Bone marrow (tissue), 2 donors: Measurements from ENCODE around the gene NFU1.

Experiments used
- DNase-seq, 2 donors: peaks; one replicate each; lab custom pipeline; 2025; lab: John Stamatoyannopoulos, UW

Gene NFU1

DNA sequence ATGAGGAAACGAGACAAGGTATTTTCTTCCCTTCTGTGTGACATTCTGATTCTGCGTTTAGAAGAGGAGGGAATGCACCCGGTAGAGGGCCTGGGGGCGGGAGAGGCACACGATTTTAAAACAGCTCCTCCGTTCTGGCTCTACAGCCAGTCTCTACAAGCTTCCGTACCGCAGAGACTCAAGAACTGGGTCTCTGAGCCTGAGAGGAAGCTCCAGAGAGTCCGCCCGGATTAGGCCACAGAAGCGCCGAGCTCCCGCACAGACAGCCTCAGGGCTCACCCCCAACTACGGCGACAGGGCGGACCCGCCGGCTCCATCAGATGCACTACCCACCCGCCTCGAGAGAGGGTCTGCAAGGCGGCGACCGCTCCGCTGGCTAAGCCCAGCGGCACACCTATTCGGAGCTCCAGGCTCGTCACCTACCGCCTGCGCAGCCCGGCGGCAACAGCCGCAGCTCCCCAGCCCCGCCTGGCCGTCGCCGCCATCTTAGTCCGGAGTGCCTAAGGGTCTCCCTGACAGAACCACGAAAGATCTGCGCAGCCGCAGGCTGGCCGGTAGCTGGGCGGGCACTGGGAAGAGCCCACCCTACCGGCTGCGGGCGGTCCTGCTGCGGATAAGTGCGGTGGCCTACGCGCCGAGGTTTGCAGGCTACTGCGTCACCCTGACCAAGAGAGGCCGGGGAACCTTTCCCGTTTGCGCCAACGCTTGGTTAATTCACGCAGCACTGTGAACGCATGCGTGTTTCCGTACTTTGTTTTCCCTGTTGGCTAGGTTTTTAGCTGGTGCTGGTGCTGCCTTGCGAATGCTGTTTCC, at the start of gene NFU1:
Gene NFU1 (minus strand): TSS at position 498 of the 813 bp plus-strand sequence. CDS start 13 bp downstream, at position 485.
- peak; percentile 91 to 92 for DNase-seq

DNA sequence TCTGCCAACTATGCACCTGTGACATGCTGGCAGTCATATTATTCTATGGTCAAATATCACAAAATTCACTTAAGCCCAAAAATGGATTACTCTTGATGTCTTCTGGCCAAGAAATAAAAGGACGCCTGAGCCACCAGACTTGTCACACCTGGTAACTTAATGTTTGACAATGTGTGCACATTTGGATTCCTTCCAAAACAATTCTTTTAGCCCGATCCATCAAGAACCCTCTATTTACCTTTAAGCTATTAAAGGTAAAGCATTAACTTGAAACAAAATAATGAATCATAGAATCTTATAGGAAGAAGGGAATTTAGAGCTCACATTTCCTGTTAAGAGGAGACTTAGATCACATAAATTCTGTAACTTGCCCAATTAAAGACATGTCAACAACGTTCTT, 46.5 kb upstream of the NFU1 start:
- no peak for DNase-seq

DNA sequence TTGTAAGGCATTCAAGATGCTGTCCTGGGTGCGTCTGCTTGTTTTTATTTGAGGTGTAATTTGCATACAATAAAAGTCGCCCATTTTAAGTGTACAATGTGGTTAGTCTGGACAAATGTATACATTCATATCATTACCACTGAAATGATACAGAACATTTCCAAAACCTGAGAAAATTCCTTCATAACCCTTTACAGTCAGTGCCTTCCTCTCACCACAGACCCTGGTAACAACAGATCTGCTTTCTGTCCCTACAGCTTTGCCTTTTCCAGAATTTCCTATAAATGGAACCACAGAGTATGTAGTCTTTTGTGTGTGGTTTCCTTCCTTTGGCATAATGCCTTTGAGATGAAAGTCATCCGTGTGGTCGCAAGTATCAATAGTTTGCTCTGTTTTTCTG, 45.8 kb upstream of the NFU1 start:
- DNase-seq = no peak

DNA sequence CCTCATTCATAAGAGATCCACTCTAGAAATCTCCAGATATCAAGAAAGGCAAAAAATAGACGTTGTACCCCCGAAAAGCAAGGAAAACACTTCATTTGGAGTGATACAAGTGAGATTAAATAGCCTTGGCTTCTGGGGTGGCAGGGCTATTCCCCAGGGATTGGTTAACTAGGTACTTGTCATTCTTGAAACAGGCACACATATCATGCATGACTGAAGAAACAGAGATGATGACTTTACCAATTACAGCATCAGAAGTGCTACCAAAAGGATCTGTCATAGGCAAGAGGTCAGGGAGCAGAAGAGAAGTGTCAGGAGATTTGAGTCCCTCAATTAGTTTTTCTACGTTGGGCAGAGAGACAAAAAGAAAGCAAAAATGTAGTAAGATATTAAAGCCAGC, 45.2 kb upstream of the NFU1 start:
- no peak for DNase-seq

DNA sequence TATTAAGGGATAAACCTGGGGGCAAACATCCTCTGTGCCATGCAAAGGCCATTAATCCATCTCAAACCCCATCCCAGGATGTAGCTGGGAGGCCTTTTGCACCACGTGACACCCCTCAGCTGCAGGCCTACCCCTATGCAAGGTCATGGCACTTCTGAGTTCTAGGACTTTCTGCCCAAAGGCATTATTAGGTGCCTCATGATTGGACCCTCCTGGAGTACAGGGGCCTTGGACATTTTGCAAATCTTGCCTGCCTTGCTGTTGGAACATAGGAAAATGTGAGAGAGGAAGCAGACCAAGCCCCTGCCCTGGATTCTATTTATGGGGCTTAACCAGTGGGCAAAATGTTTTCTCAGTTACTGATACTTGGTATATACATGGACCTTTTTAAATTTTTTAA, 44.2 kb upstream of the NFU1 start:
- DNase-seq = no peak

DNA sequence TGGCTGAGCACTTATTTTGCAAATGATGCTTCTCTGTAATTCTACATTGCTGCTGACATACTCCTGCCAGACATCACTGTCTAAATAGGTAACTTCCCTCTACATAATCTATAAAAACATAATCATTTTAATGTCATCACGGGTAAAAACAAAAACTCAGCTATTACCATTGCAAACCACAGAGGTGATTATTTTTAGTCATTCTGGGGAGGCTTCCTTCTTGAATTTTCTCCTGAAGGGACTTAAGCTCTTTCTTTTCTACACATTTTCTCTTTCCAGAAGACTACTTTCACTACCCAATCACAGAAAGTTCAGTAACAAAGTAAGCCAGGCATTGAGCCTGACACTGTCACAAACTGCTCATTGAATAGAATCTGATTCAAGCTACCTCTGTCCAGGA, 40.4 kb upstream of the NFU1 start:
- DNase-seq = no peak

DNA sequence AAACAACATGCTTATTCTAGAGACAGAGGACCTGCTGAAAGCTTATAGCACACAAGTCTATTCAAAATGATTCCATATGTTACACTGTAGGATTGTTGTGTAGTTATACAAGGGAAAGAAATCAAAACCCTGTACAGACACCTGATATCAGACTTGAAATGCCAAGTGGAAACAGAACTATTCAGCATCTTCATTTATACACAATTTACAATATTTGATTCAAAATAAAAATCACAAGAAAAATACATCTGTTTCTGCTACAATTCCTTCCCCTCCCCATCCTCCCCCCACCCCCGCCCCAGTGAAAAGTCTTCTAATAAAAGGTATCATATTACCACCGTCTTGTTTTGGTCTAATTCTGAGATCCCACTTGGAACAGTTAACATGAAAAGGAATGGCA, 37.5 kb upstream of the NFU1 start:
- no peak for DNase-seq

DNA sequence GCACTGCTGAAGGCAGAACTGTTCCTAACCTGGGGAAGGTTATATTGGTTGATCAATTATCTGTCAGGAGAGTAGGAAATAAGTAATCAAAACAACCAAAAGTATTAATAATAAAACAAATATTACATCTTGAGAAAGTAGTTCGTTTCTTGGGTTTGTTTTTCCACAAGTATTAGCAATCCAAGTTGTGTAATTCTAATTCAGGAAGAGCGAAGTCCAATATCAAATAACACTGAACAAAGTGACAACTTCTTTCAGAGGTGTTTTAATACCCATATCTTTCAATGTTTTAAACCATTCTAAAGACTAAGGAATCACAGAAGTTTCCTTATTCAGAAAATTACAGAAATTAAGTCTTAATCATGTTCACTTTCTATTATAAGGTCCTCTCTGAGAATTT, 34.6 kb upstream of the NFU1 start:
- DNase-seq = no peak

DNA sequence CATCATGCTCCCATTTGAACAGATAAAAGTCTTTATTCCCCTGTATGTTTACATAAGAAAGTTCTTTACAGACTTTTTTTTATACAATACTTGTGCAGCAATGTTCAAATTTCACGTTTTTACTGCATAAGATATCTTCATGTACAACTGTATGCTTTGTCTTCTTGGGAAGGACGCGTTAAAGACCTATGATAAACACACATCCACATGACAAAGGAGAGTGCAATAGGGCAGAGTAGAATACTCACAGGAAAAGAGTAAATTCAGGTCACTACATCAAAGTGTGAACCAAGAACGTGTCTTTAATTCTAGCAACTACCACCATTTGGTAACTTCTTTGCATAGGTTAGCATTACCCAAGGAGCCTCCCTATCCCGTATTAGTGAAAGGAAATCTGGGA, 33.7 kb upstream of the NFU1 start:
- DNase-seq = no peak

DNA sequence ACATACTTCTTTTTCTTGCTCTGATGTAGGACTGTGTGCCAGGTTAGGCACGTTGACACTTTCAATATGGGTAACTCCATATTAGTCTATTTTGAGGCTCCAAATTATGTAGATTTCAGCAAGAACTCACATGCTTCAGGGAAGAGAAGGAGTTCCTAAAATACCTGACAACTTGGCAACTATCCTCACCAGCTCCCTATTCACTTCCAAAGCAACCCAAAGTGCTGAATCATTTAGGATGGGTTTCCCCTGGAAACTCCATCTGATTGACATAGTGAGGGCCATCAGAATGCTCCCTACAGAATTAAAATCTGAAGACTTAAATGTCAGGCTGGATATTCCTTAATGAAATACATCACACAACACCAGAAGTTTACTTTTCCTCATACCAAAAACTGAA, 32.5 kb upstream of the NFU1 start:
- DNase-seq = no peak

DNA sequence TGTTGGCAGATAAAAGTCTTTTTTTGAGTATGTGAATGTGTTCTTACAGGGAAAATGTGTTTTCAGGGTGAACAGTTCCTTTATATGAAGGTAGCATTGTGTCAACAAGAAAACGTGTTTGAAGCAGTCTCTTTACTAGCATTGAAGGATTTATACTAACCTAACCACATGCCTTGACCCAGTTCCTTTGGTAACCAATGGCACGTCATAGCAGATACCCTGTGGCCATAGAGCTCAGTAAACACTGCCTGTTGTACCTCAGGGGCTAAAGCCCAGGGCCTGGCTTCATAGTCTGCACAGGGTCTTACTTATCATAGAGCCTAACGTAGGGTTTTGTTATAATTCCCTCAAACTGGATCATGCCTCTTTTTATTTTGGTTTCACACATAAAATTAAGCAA, 32.1 kb upstream of the NFU1 start:
- DNase-seq = no peak

DNA sequence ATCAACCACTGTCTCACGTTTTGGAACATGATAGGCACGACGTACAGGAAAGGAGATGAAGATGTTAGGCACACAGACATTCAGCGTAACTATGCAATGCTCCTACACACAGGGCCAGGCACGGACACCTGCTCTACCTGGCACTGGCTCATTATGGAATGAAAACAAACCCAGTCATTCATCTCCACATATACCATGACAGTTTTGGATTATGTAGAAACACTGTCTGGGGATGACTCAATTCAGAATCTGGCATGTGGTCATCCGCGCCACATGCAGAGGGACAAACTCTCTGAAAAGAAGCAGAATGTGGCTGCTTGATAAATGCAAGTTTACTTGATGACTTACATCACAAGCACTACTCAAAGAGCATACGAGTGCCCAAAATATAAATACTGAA, 29.5 kb upstream of the NFU1 start:
- no peak for DNase-seq

DNA sequence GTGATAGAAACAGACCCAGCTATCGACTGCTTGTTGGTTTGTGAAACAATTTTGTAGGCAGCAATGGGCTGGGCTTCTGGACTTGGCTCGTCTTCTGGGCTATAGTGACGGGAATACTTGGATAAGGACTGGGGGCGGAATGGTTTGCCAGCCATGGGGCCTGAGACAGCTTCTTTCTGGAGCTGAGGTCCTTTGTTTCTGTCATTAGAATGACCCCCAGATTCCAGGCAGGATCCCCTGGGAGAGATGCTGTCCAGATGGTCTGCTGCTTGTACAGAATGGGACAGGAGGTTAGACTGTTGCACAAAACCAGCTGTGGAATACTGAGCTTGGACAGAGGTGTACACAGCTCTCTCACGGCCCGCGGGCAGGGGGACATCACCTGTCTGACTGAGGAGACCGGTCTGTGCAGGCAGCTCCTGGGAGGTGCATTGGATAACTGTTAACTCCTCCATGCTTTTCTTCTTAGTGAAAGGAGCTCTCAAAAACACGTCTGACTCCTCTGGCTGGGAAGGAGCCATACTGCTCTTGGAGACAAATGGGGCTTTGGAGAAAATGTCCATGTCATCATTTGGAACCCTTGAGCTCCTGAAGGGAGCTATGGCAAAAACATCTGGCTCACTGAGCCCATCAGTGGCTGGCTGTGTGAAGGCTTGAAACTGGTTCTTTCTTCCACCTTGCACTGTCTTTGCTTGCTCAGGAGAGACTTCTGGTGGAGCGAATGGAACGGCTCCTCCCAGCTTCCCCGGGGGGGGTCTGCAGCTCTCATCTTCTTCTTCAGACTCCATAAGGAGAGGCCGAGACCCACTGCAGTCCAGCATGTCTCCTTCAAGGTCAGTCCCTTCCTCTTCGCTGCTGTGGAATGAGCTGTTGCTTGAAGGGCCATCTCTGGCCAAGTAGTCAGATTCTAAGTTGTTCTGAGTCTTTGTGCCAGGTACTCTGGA, 28.6 kb upstream of the NFU1 start:
- no peak for DNase-seq

DNA sequence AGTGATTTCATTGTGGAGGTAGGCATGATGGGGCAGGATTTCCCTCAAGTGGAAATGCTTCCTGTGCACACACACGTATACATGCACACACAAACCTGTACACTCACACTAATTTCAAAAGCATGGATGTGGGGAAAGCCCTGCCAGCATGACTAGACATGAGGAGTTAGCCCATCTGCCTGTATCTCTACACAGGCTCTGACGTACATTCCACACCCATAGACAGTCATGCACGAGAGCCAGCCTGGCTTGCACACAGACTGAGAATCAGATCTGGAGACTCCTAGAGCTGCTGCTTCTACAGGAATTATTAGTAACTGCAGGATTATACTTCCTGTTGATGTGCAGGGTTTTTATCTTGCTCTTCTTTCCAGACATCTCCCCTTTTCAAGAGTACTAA, 27.3 kb upstream of the NFU1 start:
- DNase-seq = no peak

DNA sequence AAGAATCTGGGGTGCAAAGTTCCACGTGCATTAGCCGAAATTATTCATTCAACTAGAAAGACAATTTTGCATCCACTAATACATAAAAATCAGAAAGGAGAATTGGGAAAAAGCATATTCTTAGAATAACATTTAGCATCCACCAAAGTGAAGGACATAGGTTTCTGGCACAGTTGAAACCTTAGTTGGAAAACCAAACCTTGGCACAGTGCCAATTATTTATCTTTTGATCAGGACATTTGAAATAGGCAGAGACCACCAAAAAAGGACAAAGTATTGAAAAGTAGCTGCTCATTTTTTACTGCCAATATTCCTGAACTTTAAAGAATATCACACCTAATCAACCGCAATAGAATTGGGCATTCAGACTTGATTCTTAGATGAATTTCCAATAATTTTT, 25.5 kb upstream of the NFU1 start:
- no peak for DNase-seq

DNA sequence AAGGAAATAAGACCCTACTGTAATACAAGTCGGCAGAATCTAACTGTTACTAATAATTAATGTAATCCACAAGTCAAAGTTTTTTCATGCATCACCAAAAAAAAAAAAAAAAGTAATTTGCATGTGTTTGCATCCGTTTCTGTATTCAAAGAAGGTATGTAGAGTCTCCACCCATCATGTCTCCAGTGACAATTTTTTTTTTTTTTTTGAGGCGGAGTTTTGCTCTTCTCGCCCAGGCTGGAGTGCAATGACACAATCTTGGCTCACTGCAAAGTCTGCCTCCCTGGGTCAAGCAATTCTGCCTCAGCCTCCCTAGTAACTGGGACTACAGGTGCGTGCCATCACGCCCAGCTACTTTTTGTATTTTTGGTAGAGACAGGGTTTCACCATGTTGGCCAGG, 24.2 kb upstream of the NFU1 start:
- DNase-seq = no peak

DNA sequence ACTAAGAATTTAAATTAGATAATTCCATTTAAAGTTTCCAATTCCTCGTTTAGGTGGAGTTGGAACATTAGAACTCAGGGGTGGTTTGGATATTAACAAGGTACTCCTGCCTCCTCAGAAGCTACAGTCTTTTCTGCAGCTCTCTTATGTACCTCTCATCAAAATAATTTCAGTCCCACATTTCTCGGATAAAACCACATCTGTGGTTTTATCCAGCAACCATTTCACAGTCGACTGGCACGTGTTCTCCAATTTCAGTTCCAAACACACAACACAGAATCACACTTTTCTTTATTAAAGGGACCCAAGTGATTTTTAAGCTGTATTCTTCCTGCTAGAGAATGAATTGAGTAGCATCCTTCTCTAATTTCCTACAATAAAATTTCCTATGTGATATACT, 22.7 kb upstream of the NFU1 start:
- DNase-seq = no peak

DNA sequence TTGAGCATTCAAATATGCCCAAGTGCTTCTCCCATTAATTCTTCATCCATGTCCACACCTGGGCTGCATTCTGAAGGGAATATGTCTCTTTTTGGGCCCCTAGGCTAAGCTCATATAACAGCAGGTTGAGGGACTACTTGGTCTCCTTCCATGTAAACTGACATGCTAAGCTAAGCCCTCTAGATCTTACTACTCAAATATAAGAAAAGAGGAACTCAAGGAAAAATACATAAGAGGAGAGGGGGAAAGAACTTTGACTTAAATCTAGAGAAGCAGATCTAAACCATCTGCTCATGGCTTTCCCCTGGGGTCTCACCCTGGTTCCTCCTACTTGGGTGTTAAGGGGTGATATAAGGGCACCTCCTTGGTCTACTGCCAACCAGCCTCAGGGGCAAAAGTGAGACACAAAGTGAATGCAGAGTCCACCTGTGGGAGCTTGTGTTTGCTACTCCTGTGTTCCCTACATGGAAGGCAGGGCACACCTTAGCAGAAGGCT, 19.8 kb upstream of the NFU1 start:
- peak in 1 of 2 donors; percentile 54 for DNase-seq

DNA sequence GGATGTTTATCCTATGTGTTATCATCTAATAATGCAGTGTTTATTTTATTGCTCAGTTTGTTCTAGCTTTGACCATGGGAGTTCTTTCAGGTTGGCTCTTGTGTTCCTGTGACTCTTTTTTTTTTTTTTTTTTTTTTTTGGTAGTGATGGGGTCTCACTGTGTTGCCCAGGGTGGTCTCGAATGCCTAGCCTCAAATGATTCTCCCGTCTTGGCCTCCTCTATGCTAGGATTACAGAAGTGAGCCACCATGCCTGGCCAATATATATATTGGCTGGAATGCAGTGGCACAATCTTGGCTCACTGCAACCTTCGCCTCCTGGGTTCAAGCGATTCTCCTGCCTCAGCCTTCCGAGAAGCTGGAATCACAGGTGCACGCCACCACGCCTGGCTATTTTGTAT, 18.9 kb upstream of the NFU1 start:
- no peak for DNase-seq

DNA sequence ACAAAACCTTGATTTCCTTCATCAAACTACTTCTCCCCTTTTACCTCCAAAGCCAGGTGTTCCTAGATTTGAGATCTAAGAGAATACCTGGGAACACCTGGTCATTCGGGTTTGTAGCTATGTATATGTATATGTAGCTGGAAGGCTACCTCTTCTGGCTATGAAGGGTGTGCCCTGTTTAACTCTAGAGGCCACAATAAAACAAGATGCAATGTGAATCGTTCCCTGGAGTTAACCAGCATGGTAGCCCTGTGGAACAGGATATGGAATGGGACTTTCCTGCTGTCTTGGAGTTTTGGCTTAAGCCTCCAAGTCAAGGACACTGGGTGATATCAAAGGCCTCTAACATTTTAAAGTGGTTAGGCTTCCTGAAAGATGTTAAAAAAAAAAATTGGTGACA, 17.7 kb upstream of the NFU1 start:
- DNase-seq = no peak

DNA sequence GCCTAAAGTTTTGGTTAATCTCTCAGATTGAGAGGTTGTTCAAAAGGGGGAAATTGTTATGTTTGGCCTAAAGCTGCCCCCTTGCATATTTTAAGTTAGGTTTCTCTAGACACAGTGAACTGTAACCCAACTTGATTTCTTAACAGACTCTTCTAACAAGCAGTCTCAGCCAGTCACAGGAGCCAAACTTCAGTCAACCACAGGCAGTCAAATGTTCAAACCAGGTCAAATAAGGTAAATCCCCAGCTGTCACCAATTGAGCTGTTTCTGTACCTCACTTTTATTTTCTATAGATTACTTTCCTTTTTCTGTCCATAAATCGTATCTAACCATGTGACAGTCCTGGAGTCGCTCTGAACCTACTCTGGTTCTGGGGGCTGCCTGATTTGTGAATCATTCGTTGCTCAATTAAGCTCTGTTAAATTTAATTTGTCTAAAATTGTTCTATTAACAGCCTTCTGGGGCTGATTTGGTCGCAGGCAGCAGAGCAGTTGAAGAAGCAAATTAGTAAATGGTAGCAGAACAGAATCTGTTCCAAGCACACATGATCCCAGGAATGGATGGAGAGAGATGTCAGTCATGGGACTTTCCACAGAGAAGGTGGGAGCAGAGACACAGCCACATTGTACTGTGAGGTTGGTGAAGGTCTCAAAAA, 16.4 kb upstream of the NFU1 start:
- DNase-seq = no peak

DNA sequence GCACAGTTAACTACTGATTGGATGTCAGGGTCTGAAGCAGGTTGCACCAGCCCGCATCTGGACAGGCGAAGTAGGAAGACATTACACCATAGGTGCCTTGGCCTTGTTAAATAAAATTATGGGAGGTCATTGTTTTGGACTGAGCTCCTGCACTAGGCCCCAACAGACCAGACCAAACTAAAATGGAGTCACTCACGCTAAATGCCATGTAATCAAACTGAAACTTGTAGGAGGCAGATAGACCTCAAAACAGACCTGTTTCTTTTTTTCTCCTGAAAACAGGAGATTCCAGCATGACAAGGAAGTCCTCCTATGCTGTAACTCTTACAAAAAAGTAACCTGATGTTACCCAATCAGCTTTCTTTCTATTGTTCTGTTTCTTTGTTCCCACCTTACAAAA, 15.5 kb upstream of the NFU1 start:
- DNase-seq = no peak
